CD4-positive, alpha-beta memory T cell (primary cell): ENCODE measurements around the gene UMAD1. TPM values are rescaled to one million over a fixed set of nuclear protein-coding genes. Genes with fewer than 3 reads are reported as not detected.

Experiments used
- CTCF ChIA-PET: fragments of 350-600 bp; sonication (Branson Sonifier 250); formaldehyde crosslinking; loops from one replicate; lab custom pipeline; 2021; ENCODE audit warnings: inconsistent platforms; ENCODE audit not compliant: partially characterized antibody; lab: Charles Lee
- POLR2A ChIA-PET: fragments of 350-600 bp; sonication (Branson Sonifier 250); formaldehyde crosslinking; loops from one replicate; lab custom pipeline; 2021; ENCODE audit not compliant: partially characterized antibody; lab: Charles Lee
- DNase-seq, 5 donors: peaks; one replicate each; pipeline versions ENCODE4 v3.0.0 to v3.0.0-alpha.2; 2020 to 2022; ENCODE audit warnings: mixed read lengths in 1 of 5
- H3K27ac ChIP-seq: one replicate; pipeline ENCODE4 v1.7.0; 2013; ENCODE audit warnings: low read depth, low read length
- H3K27me3 ChIP-seq: 2 replicates; pipeline ENCODE4 v1.7.0; 2013; ENCODE audit warnings: mild to moderate bottlenecking, low read length, moderate library complexity; ENCODE audit not compliant: insufficient read depth
- H3K36me3 ChIP-seq: 2 replicates; pipeline ENCODE4 v1.7.0; 2013; ENCODE audit warnings: mild to moderate bottlenecking, low read length, moderate library complexity; ENCODE audit not compliant: insufficient read depth
- H3K4me1 ChIP-seq: 2 replicates; pipeline ENCODE4 v1.7.0; 2013; ENCODE audit warnings: mild to moderate bottlenecking, low read length, moderate library complexity; ENCODE audit not compliant: insufficient read depth
- H3K4me3 ChIP-seq, 2 donors: one replicate each; pipeline ENCODE4 v1.7.0; 2013; ENCODE audit warnings: low read length in 2 of 2, mild to moderate bottlenecking in 1 of 2
- H3K9me3 ChIP-seq, 2 donors: one replicate each; pipeline ENCODE4 v1.7.0; 2013; ENCODE audit warnings: low read length in 2 of 2, control low read depth in 1 of 2; ENCODE audit not compliant: control insufficient read depth in 1 of 2
- H3K27ac Mint-ChIP-seq, 7 donors: one replicate each; pipeline ENCODE4 v1.8.0; 2020 to 2021; ENCODE audit warnings: mixed read lengths in 7 of 7, mild to moderate bottlenecking in 6 of 7, inconsistent platforms in 3 of 7, moderate library complexity in 3 of 7
- H3K27me3 Mint-ChIP-seq, 2 donors: one replicate each; pipeline ENCODE4 v1.8.0; 2020 to 2021; ENCODE audit warnings: mixed read lengths in 2 of 2
- H3K36me3 Mint-ChIP-seq, 2 donors: one replicate each; pipeline ENCODE4 v1.8.0; 2020 to 2021; ENCODE audit warnings: mixed read lengths in 2 of 2, inconsistent platforms in 1 of 2, mild to moderate bottlenecking in 1 of 2
- H3K4me1 Mint-ChIP-seq, 4 donors: one replicate each; pipeline ENCODE4 v1.8.0; 2020 to 2021; ENCODE audit warnings: mixed read lengths in 4 of 4, mild to moderate bottlenecking in 1 of 4
- H3K4me3 Mint-ChIP-seq, 8 donors: one replicate each; pipeline ENCODE4 v1.8.0; 2020 to 2021; ENCODE audit warnings: mixed read lengths in 8 of 8, mild to moderate bottlenecking in 7 of 8, moderate library complexity in 6 of 8, inconsistent platforms in 3 of 8
- H3K9me3 Mint-ChIP-seq, 8 donors: one replicate each; pipeline ENCODE4 v1.8.0; 2020 to 2021; ENCODE audit warnings: mixed read lengths in 8 of 8, mild to moderate bottlenecking in 5 of 8, inconsistent platforms in 3 of 8, moderate library complexity in 1 of 8
- intact Hi-C: fragments of 100-400 bp; cut with micrococcal nuclease; formaldehyde crosslinking; loops from one replicate; pipeline ENCODE4 v1.15.1; 2023
- polyA plus RNA-seq, 2 donors: library from polyadenylated mRNA; unstranded; fragments of 300-500 nt; fragmentation: Illumina TruSeq; gene quantifications; one replicate each; pipeline ENCODE4 v1.2.3, GENCODE V29; 2021
- total RNA-seq, 2 experiments: library from RNA; stranded (reverse); gene quantifications; one replicate each; pipeline ENCODE4 v1.2.3, GENCODE V29; 2021

The UMAD1 gene
- total and polyA plus RNA-seq, 4 experiments from 2014 or later, result 23.5 to 36.7 (median 27.6) TPM

GRCh38 chr7:7920056-7920455 lies 279.5 kb downstream of the UMAD1 start:
- H3K27ac ChIP-seq, result no peak overlapping the region
- H3K36me3 Mint-ChIP-seq, result peaks cover 0 to 8% of the 10 kb centered on the region in 2 donors
- DNase-seq, result no peak
- no peaks in the 10 kb centered on the region for H3K27me3 Mint-ChIP-seq
- no peaks in the 10 kb centered on the region for H3K9me3 Mint-ChIP-seq
- H3K4me3 Mint-ChIP-seq, result peak overlapping the region in 7 of 8 donors; percentile 78 to 91 (median 83)
- intact Hi-C loops, result loop anchor here (2.0 to 10.0 kb wide), 2 partner anchors 49 to 105 kb away; partner anchors contain the start of gene GLCCI1
- no peaks in the 10 kb centered on the region for H3K9me3 ChIP-seq
- H3K4me1 ChIP-seq, result peaks cover 46% of the 10 kb centered on the region
- peaks cover 30 to 57% (median 38%) of the 10 kb centered on the region in 4 donors for H3K4me1 Mint-ChIP-seq
- POLR2A ChIA-PET, result interaction anchor here (1.0 to 5.7 kb wide), 4 partner anchors 24 to 279 kb away, joined by 5 to 51 read pairs (median 10); partner anchors contain the start of genes GLCCI1 and UMAD1
- H3K27ac Mint-ChIP-seq, result peak overlapping the region in 5 of 7 donors; percentile 30 to 92 (median 49)
- no peaks in the 10 kb centered on the region for H3K27me3 ChIP-seq
- CTCF ChIA-PET, result interaction anchor here (1.4 kb wide), 1 partner anchor 22 kb away, joined by 3 read pairs; no protein-coding TSS in a partner anchor
- no peaks in the 10 kb centered on the region for H3K36me3 ChIP-seq
- peak overlapping the region in 1 of 2 donors; percentile 63 for H3K4me3 ChIP-seq

GRCh38 chr7:7920481-7920880 lies 279.9 kb downstream of the UMAD1 start:
- Histone ChIP-seq H3K4me1 (peaks cover 46% of the 10 kb centered on the region), H3K27ac (no peak overlapping the region), H3K4me3 (peak overlapping the region in 1 of 2 donors; percentile 63), H3K36me3 (no peaks in the 10 kb centered on the region), H3K9me3 (no peaks in the 10 kb centered on the region), H3K27me3 (no peaks in the 10 kb centered on the region)
- Mint-ChIP-seq H3K27me3 (no peaks in the 10 kb centered on the region), H3K36me3 (peaks cover 0 to 8% of the 10 kb centered on the region in 2 donors), H3K4me1 (peaks cover 30 to 57% (median 38%) of the 10 kb centered on the region in 4 donors), H3K9me3 (no peaks in the 10 kb centered on the region), H3K27ac (peak overlapping the region; percentile 30 to 92 (median 90)), H3K4me3 (peak overlapping the region; percentile 78 to 91 (median 83))
- CTCF ChIA-PET, result no interaction called here
- POLR2A ChIA-PET, result interaction anchor here (2.0 to 5.7 kb wide), 3 partner anchors 24 to 205 kb away, joined by 7 to 51 read pairs (median 13); partner anchors contain the start of gene GLCCI1
- intact Hi-C loops, result loop anchor here (2.0 to 10.0 kb wide), 2 partner anchors 48 to 106 kb away; partner anchors contain the start of gene GLCCI1
- DNase-seq, result peak; percentile 29 to 47 (median 40)

GRCh38 chr7:7921830-7922229 lies 281.3 kb downstream of the UMAD1 start:
- ChIA-PET POLR2A (interaction anchor here (1.3 to 5.7 kb wide), 3 partner anchors 20 to 47 kb away, joined by 4 to 51 read pairs (median 13); partner anchors contain the start of gene GLCCI1), CTCF (no interaction called here)
- Histone ChIP-seq H3K4me3 (no peak overlapping the region), H3K4me1 (peaks cover 46% of the 10 kb centered on the region), H3K36me3 (no peaks in the 10 kb centered on the region), H3K9me3 (no peaks in the 10 kb centered on the region), H3K27me3 (no peaks in the 10 kb centered on the region), H3K27ac (no peak overlapping the region)
- intact Hi-C loops, result loop anchor here (2.0 to 10.0 kb wide), 3 partner anchors 23 to 107 kb away; partner anchors contain the start of gene GLCCI1
- Mint-ChIP-seq H3K27me3 (no peaks in the 10 kb centered on the region), H3K36me3 (no peaks in the 10 kb centered on the region), H3K4me1 (peaks cover 30 to 57% (median 37%) of the 10 kb centered on the region in 4 donors), H3K4me3 (peak overlapping the region in 5 of 8 donors; percentile 3 to 49 (median 10)), H3K27ac (peak overlapping the region in 6 of 7 donors; percentile 16 to 73 (median 40)), H3K9me3 (no peaks in the 10 kb centered on the region)
- no peak for DNase-seq

- no peak overlapping the region for H3K4me3 ChIP-seq
- intact Hi-C loops, result loop anchor here (2.0 to 10.0 kb wide), 2 partner anchors 22 to 108 kb away; no protein-coding TSS in a partner anchor
- H3K27me3 ChIP-seq, result no peaks in the 10 kb centered on the region
- Mint-ChIP-seq H3K27me3 (no peaks in the 10 kb centered on the region), H3K4me1 (peaks cover 30 to 57% (median 37%) of the 10 kb centered on the region in 4 donors), H3K9me3 (no peaks in the 10 kb centered on the region), H3K36me3 (no peaks in the 10 kb centered on the region), H3K4me3 (peak overlapping the region in 1 of 8 donors; percentile 10), H3K27ac (no peak overlapping the region)
- no peaks in the 10 kb centered on the region for H3K36me3 ChIP-seq
- H3K27ac ChIP-seq, result no peak overlapping the region
- ChIA-PET POLR2A (interaction anchor here (5.7 kb wide), 1 partner anchor 46 kb away, joined by 51 read pairs; the partner anchor contains the start of gene GLCCI1), CTCF (no interaction called here)
- DNase-seq, result no peak
- H3K4me1 ChIP-seq, result peaks cover 46% of the 10 kb centered on the region
- H3K9me3 ChIP-seq, result no peaks in the 10 kb centered on the region
Measured at GRCh38 chr7:7922684-7923385, 282.3 kb downstream of the UMAD1 start.

- Histone ChIP-seq H3K4me3 (no peak overlapping the region), H3K27me3 (no peaks in the 10 kb centered on the region), H3K27ac (no peak overlapping the region), H3K4me1 (peaks cover 46% of the 10 kb centered on the region), H3K36me3 (no peaks in the 10 kb centered on the region), H3K9me3 (no peaks in the 10 kb centered on the region)
- no peak for DNase-seq
- Mint-ChIP-seq H3K4me3 (peak overlapping the region in 7 of 8 donors; percentile 25 to 78 (median 51)), H3K9me3 (no peaks in the 10 kb centered on the region), H3K4me1 (peaks cover 30 to 52% (median 37%) of the 10 kb centered on the region in 4 donors), H3K27ac (peak overlapping the region in 4 of 7 donors; percentile 30 to 87 (median 66)), H3K36me3 (no peaks in the 10 kb centered on the region), H3K27me3 (no peaks in the 10 kb centered on the region)
- ChIA-PET CTCF (no interaction called here), POLR2A (no interaction called here)
- intact Hi-C loops, result loop anchor here (2.0 to 10.0 kb wide), 2 partner anchors 21 to 109 kb away; no protein-coding TSS in a partner anchor
Measured at GRCh38 chr7:7923818-7924217, 283.3 kb downstream of the UMAD1 start.

GRCh38 chr7:7924303-7924702 lies 283.8 kb downstream of the UMAD1 start:
- H3K27me3 Mint-ChIP-seq, result no peaks in the 10 kb centered on the region
- Histone ChIP-seq H3K9me3 (no peaks in the 10 kb centered on the region), H3K27ac (no peak overlapping the region), H3K36me3 (no peaks in the 10 kb centered on the region), H3K4me3 (no peak overlapping the region), H3K27me3 (no peaks in the 10 kb centered on the region), H3K4me1 (peaks cover 41% of the 10 kb centered on the region)
- no peaks in the 10 kb centered on the region for H3K9me3 Mint-ChIP-seq
- CTCF ChIA-PET, result no interaction called here
- DNase-seq, result no peak
- POLR2A ChIA-PET, result interaction anchor here (0.8 kb wide), 1 partner anchor 44 kb away, joined by 3 read pairs; the partner anchor contains the start of gene GLCCI1
- H3K36me3 Mint-ChIP-seq, result no peaks in the 10 kb centered on the region
- H3K4me3 Mint-ChIP-seq, result peak overlapping the region in 6 of 8 donors; percentile 2 to 78 (median 48)
- H3K4me1 Mint-ChIP-seq, result peaks cover 28 to 47% (median 37%) of the 10 kb centered on the region in 4 donors
- intact Hi-C loops, result loop anchor here (10.0 kb wide), 1 partner anchor 110 kb away; no protein-coding TSS in a partner anchor
- H3K27ac Mint-ChIP-seq, result peak overlapping the region in 3 of 7 donors; percentile 43 to 87 (median 54)
